Activated CD4-positive, alpha-beta T cell treated with anti-CD3 and anti-CD28 coated beads, Interleukin-10, Interleukin-2, amounts not matched to agents 100 ng/mL and 50 ng/mL, durations not matched to agents 16 hours and 8 hours (primary cell): ENCODE data around the gene BPIFA2.

Experiments used
- DNase-seq: peaks from one replicate; pipeline ENCODE4 v3.0.0-alpha.2; 2020

Gene BPIFA2

DNA sequence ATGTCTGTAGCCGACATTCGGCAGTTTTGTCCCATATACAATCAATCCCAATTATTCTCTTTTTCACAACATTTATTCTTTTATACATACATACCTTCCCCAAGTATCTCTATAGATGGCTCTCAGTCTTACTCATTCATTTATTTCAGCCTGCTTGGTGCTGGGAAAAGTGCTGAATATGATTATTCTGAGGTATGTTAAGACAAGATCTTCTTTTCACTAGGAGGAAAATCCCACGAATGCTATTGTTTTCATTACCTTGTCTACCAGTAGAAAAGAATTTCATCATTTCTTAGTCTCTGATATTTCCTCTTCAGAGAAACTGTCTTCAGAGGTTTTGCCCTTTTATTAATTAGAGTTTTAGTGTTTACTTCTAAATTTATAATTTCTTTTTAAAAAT is 35.5 kb downstream of the BPIFA2 start:
- DNase-seq, result no peak

GRCh38 chr20:33209789-33210188 is 41.8 kb downstream of the BPIFA2 start:
- peak; percentile 41 for DNase-seq

GRCh38 chr20:33210371-33210770 is 42.4 kb downstream of the BPIFA2 start:
- DNase-seq, result no peak

- peak; percentile 39 for DNase-seq
These were observed 44.0 kb downstream of the BPIFA2 start for GRCh38 chr20:33211817-33212424.

- no peak for DNase-seq
These were observed 49.1 kb downstream of the BPIFA2 start, which contains the start of gene BPIFA3 for GRCh38 chr20:33217052-33217451. Gene BPIFA3, plus strand, starts transcription at chr20:33217352. Its CDS starts 185 bp downstream, at chr20:33217537.

- no peak for DNase-seq
These were observed 56.4 kb downstream of the BPIFA2 start for GRCh38 chr20:33224399-33224798.

DNA sequence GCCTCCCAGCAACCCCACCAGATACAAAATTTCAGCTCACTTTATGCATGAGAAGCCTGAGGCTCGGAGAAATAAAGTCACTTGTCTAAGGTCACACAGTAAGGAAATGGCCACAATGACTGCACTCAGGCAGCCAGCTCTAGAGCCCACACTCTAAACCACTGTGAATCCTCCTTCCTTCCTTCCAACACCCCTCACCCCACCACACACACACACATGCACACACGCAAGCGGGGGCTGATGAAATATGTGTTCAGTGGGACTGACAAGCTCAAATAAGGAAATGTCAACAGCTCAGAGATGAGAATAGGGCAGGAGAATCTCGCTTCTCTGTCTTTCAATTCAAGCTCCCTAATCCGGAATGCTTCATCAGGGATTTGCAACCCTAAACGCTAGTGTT is 61.9 kb downstream of the BPIFA2 start:
- DNase-seq, result peak; percentile 7
